ENCODE data around the gene GNB1.

DNA sequence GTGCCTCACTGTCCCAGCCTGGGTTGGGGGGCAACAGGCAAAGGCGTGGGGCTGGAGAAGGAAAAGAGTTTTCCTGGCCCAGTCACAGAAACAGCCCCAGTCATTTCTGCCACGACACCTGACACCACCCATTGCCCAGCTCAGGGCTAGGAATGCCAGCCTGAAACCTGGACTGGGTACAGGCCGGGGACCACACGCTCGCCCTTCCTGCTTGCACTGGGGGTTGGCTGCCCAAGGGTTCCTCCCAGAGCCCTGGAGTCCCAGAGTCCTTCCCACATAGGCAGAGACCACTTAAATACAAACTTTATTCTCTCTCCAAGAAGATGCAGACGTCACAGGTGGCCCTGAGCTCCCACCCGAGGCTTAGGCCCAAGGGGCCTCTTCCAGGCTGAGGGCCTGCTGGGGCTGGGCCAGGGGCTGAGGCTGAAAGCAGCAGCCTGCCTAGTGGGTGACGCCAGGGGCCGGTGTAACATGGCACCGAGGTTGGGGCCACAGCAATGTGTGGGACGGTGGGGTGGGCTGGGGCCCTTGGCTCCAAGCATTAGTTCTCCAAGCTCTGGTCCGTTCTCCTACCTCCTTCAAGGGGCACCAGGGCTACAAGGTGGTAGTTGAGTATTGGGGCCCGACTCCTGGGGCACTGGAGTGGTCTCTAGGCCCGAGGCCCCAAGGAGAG is 26.6 kb upstream of the GNB1 start:
- TF ChIP-seq, protein P1, sequence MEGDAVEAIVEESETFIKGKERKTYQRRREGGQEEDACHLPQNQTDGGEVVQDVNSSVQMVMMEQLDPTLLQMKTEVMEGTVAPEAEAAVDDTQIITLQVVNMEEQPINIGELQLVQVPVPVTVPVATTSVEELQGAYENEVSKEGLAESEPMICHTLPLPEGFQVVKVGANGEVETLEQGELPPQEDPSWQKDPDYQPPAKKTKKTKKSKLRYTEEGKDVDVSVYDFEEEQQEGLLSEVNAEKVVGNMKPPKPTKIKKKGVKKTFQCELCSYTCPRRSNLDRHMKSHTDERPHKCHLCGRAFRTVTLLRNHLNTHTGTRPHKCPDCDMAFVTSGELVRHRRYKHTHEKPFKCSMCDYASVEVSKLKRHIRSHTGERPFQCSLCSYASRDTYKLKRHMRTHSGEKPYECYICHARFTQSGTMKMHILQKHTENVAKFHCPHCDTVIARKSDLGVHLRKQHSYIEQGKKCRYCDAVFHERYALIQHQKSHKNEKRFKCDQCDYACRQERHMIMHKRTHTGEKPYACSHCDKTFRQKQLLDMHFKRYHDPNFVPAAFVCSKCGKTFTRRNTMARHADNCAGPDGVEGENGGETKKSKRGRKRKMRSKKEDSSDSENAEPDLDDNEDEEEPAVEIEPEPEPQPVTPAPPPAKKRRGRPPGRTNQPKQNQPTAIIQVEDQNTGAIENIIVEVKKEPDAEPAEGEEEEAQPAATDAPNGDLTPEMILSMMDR (conservative IDR thresholded peaks at IDR 0.05 in 1 of 2, IDR thresholded peaks at IDR 0.05 in 1 of 2; ENCODE audit: extremely low read depth in 1 of 2, insufficient read depth in 1 of 2, low read depth in 1 of 2, low read length in 2 of 2) = no peak
- no peak for TF ChIP-seq EZH2 (IDR thresholded peaks at IDR 0.05; ENCODE audit: borderline replicate concordance, low read length)

Data from mammary epithelial cell (primary cell).